GM12873 (cell line): ENCODE data around the gene CYTH1.

Experiments
- CTCF ChIP-seq: IDR thresholded peaks from 2 replicates; pipeline ENCODE4 v1.5.1; 2012; ENCODE audit warnings: low read depth, mild to moderate bottlenecking, moderate library complexity, low read length, control low read depth; ENCODE audit not compliant: insufficient read depth; ENCODE audit errors: missing control alignments

Gene CYTH1

DNA sequence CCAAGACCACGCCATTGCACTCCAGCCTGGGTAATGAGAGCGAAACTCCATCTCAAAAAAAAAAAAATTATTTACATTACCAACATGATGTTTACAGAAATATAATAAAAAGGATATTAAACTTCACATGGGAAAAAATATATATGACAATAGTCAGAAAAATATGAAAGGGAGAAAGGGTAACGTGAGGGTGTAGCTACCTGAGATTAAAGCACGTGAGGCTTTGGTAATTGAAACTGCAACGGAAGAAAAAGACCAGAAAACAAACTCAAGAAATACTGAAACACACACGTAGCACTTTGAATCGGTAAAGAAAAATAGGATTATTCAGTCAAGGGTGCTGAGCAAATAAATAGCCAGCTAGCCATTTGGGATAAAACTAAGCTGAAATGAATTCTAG lies 53.6 kb downstream of the CYTH1 start:
- TF ChIP-seq CTCF = no peak

- peak; percentile 30 for TF ChIP-seq CTCF
Measured at GRCh38 chr17:78727476-78728229, 54.4 kb downstream of the CYTH1 start.

- TF ChIP-seq CTCF = no peak
Measured at GRCh38 chr17:78727057-78727456, 55.0 kb downstream of the CYTH1 start.

GRCh38 chr17:78726513-78726912 lies 55.6 kb downstream of the CYTH1 start:
- TF ChIP-seq CTCF = no peak

GRCh38 chr17:78725448-78726021 lies 56.5 kb downstream of the CYTH1 start:
- TF ChIP-seq CTCF = no peak

- no peak for TF ChIP-seq CTCF
Measured at GRCh38 chr17:78724999-78725398, 57.1 kb downstream of the CYTH1 start.

DNA sequence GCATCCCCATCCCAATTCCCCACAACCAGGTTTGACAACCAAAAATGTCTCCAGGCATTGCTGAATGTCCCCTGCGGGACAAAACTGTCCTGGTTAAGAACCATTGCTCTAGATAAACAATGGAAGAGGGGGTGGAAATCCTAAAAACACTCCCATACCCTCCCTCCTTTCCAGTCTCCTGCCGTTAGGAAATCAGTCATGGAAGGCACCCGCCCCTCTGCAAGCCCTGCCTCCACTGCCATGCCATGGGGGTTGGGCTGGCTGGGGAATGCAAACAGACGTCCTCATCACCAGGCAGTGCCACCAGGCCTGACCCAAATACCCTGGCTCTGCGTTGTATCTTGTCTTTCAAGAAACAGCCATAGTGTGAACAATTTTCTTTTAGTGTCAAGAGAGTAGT lies 57.5 kb downstream of the CYTH1 start:
- no peak for TF ChIP-seq CTCF
